ENCODE results near the gene KRT4. TPM values are rescaled to one million over a fixed set of nuclear protein-coding genes. Genes with fewer than 3 reads are reported as not detected.

The KRT4 gene
- polyA plus RNA-seq, 2 of the 4 experiments (the other 2 are of a cell fraction): 2.1 to 12.8 TPM

DNA sequence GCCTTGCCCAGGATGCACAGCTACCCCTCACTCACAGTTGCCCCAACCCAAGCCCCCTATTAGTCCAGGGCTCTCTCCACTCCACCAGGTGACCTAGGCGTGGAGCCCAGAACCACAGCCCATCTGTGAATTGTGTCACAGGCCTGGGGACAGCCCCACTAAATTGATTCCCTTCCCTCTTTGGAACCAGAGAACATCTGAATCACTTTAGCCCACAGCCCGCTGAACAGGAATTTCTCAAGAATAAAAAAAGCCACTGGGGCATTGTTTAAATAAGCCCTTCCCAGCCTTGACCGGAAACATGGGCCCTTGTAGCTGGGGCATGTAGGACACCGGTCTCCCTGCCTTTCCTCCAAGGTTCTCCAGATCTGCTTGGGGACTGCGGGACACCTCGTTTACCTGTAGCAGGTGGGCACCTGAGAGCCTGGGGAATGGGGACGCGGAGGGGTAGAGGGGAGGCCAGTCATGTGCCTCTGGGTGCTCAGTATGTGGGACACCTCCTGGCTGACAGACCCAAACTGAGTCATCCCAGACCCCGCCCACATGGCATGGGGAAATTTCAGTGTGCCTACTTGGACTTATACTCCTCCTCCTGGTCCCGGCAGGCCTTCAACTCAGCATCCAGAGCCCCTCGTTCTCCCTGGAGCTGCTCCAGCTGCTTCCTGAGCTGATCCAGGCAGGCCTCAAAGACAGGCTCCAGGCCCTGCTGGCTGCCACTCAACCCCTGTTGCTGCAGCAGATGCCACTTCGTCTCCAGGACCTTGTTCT lies 33.6 kb upstream of the KRT4 start:
- ChIA-PET CTCF (interaction anchor here (0.6 to 1.5 kb wide), 4 partner anchors 14 to 822 kb away, joined by 3 read pairs; no protein-coding TSS in a partner anchor), POLR2A (no interaction called here)
- Histone ChIP-seq H3K4me2 (no peak overlapping the region), H3K4me3 (no peak overlapping the region), H3K9me3 (no peaks in the 10 kb centered on the region), H3K4me1 (peaks cover 9% of the 10 kb centered on the region), H3K27ac (peak overlapping the region in 1 of 2 experiments; percentile 31; a peak in 1 of 6 replicates)
- ATAC-seq: peak in 1 of 2 experiments; percentile 68; a peak in 3 of 6 replicates
- TF ChIP-seq, protein P1, sequence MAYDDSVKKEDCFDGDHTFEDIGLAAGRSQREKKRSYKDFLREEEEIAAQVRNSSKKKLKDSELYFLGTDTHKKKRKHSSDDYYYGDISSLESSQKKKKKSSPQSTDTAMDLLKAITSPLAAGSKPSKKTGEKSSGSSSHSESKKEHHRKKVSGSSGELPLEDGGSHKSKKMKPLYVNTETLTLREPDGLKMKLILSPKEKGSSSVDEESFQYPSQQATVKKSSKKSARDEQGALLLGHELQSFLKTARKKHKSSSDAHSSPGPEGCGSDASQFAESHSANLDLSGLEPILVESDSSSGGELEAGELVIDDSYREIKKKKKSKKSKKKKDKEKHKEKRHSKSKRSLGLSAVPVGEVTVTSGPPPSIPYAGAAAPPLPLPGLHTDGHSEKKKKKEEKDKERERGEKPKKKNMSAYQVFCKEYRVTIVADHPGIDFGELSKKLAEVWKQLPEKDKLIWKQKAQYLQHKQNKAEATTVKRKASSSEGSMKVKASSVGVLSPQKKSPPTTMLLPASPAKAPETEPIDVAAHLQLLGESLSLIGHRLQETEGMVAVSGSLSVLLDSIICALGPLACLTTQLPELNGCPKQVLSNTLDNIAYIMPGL (CRISPR knock-in tag; IDR thresholded peaks at IDR 0.05; ENCODE audit: borderline replicate concordance): no peak
- TF ChIP-seq KDM1A (IDR thresholded peaks at IDR 0.05; ENCODE audit: low read depth) (no peak), RCOR1 (IDR thresholded peaks at IDR 0.05; ENCODE audit: low read depth, low read length) (no peak), ESRRA (IDR thresholded peaks at IDR 0.05; ENCODE audit: borderline replicate concordance, low read length) (no peak)
- TF ChIP-seq, protein P2, sequence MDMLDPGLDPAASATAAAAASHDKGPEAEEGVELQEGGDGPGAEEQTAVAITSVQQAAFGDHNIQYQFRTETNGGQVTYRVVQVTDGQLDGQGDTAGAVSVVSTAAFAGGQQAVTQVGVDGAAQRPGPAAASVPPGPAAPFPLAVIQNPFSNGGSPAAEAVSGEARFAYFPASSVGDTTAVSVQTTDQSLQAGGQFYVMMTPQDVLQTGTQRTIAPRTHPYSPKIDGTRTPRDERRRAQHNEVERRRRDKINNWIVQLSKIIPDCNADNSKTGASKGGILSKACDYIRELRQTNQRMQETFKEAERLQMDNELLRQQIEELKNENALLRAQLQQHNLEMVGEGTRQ (IDR thresholded peaks at IDR 0.05): 0 out of 2 replicates have a peak, but pooled peaks have one; percentile 6
- TF ChIP-seq, protein P3, sequence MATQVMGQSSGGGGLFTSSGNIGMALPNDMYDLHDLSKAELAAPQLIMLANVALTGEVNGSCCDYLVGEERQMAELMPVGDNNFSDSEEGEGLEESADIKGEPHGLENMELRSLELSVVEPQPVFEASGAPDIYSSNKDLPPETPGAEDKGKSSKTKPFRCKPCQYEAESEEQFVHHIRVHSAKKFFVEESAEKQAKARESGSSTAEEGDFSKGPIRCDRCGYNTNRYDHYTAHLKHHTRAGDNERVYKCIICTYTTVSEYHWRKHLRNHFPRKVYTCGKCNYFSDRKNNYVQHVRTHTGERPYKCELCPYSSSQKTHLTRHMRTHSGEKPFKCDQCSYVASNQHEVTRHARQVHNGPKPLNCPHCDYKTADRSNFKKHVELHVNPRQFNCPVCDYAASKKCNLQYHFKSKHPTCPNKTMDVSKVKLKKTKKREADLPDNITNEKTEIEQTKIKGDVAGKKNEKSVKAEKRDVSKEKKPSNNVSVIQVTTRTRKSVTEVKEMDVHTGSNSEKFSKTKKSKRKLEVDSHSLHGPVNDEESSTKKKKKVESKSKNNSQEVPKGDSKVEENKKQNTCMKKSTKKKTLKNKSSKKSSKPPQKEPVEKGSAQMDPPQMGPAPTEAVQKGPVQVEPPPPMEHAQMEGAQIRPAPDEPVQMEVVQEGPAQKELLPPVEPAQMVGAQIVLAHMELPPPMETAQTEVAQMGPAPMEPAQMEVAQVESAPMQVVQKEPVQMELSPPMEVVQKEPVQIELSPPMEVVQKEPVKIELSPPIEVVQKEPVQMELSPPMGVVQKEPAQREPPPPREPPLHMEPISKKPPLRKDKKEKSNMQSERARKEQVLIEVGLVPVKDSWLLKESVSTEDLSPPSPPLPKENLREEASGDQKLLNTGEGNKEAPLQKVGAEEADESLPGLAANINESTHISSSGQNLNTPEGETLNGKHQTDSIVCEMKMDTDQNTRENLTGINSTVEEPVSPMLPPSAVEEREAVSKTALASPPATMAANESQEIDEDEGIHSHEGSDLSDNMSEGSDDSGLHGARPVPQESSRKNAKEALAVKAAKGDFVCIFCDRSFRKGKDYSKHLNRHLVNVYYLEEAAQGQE (IDR thresholded peaks at IDR 0.05): no peak
- 74% methylated on average over 12 of the region's 12 CpGs for WGBS (ENCODE audit: missing lambda C conversion rate)
- DNase-seq (ENCODE audit: low read depth in 1 of 2, low spot score in 1 of 2): no peak
- no peak for FAIRE-seq

DNA sequence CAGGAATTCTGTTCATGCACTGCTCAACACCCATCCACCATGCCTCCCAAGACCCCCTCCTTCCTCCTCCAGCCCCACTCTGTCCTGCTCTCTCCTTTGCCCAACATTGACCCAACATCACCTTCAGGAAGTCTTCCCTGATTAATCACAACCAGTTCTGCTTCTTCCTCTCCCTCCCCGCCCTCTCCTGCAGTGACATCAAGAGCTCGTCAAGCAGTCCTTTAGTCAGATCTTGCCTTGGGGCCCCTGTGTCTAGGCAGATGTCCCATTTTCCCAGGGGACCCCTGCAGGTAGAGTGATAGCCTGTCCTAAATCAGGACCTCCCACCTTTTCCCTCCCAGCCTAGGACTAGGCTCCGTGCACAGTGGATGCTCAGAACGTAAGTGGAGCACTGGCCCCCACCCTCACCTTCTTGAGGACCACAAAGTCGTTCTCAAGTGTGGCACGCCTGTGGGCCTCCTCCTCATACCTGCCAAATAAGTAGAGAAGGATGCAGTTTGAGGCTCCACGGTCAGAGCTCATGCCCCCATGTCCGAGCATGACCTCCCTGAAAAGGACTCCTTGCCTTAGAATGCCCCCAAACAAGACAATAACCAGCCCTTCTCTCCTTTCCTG lies 32.5 kb upstream of the KRT4 start:
- 84% methylated on average over 8 of the region's 8 CpGs for WGBS (ENCODE audit: missing lambda C conversion rate)
- no peak for DNase-seq (ENCODE audit: low read depth in 1 of 2, low spot score in 1 of 2)
- CTCF ChIA-PET: interaction anchor here (0.6 to 1.5 kb wide), 4 partner anchors 13 to 821 kb away, joined by 3 read pairs; no protein-coding TSS in a partner anchor
- ATAC-seq: no peak
- Histone ChIP-seq H3K4me3 (no peak overlapping the region), H3K4me1 (peaks cover 9% of the 10 kb centered on the region), H3K27ac (no peak overlapping the region), H3K9me3 (no peaks in the 10 kb centered on the region), H3K4me2 (no peak overlapping the region)
- FAIRE-seq: no peak
- POLR2A ChIA-PET: no interaction called here
- TF ChIP-seq RAD21 (conservative IDR thresholded peaks at IDR 0.05 in 1 of 2, IDR thresholded peaks at IDR 0.05 in 1 of 2): no peak
- TF ChIP-seq, protein P4, sequence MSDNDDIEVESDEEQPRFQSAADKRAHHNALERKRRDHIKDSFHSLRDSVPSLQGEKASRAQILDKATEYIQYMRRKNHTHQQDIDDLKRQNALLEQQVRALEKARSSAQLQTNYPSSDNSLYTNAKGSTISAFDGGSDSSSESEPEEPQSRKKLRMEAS (IDR thresholded peaks at IDR 0.05): no peak
- TF ChIP-seq CHD2 (IDR thresholded peaks at IDR 0.05; ENCODE audit: low read length, partially characterized antibody): no peak
- TF ChIP-seq, protein P5, sequence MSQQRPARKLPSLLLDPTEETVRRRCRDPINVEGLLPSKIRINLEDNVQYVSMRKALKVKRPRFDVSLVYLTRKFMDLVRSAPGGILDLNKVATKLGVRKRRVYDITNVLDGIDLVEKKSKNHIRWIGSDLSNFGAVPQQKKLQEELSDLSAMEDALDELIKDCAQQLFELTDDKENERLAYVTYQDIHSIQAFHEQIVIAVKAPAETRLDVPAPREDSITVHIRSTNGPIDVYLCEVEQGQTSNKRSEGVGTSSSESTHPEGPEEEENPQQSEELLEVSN (IDR thresholded peaks at IDR 0.05; ENCODE audit: borderline replicate concordance, low read depth): no peak
- TF ChIP-seq EHF (CRISPR knock-in tag; IDR thresholded peaks at IDR 0.05): no peak
- no peak for TF ChIP-seq ZFP36 (IDR thresholded peaks at IDR 0.05; ENCODE audit: borderline replicate concordance, partially characterized antibody)
- TF ChIP-seq ZNF302 (CRISPR knock-in tag; IDR thresholded peaks at IDR 0.05): no peak

Data from A549 (cell line).